ENCODE data around the gene CACNG1. TPM values are rescaled to one million over a fixed set of nuclear protein-coding genes. Genes with fewer than 3 reads are reported as not detected.

CACNG1 gene
- total and polyA plus RNA-seq, 2 donors (not counting 3 experiments of a cell fraction or from before 2014, with no cell fraction given) = not detected

GRCh38 chr17:67082107-67082506 is 37.8 kb downstream of the CACNG1 start:
- H3K79me2 ChIP-seq (ENCODE audit: control insufficient read depth, insufficient read depth, low read length) = no peaks in the 10 kb centered on the region
- H3K36me3 ChIP-seq (ENCODE audit: control insufficient read depth in 2 of 2, extremely low read depth in 1 of 2, insufficient read depth in 2 of 2, low read length in 2 of 2) = peaks cover 0 to 4% of the 10 kb centered on the region in 2 experiments
- no peaks in the 10 kb centered on the region for H3K9me3 ChIP-seq (replicated peaks; ENCODE audit: control insufficient read depth, insufficient read depth, low read length)
- H2AFZ ChIP-seq (ENCODE audit: low read depth, low read length) = no peak overlapping the region
- no peaks in the 10 kb centered on the region for H3K9me1 ChIP-seq (replicated peaks; ENCODE audit: control insufficient read depth, extremely low read depth, insufficient read depth, low read length)
- ChIA-PET POLR2A (no interaction called here), CTCF (interaction anchor here (1.1 to 1.7 kb wide), 3 partner anchors 13 to 24 kb away, joined by 3 to 5 read pairs (median 5); no protein-coding TSS in a partner anchor)
- H3K4me1 ChIP-seq (ENCODE audit: control insufficient read depth, extremely low read depth, insufficient read depth, low read length) = no peaks in the 10 kb centered on the region
- no peak overlapping the region for H3K27ac ChIP-seq (ENCODE audit: insufficient read depth, low read depth, low read length)
- no peak overlapping the region for H3K4me2 ChIP-seq (ENCODE audit: insufficient read depth, low read length)
- FAIRE-seq = no peak
- no peaks in the 10 kb centered on the region for H3K27me3 ChIP-seq (ENCODE audit: control insufficient read depth in 2 of 2, insufficient read depth in 2 of 2, low read length in 2 of 2)
- H4K20me1 ChIP-seq (replicated peaks; ENCODE audit: control insufficient read depth, extremely low read depth, insufficient read depth, low read length) = peaks cover 2% of the 10 kb centered on the region
- intact Hi-C loops (cut with micrococcal nuclease) (no loop called here), dilution Hi-C loops (cut with MboI; ENCODE audit: extremely low pct_ligation_motif_present, low sequenced_read_pairs) (no loop called here)
- no peak for DNase-seq (ENCODE audit: low read depth, low spot score)
- no peak for TF ChIP-seq JUN (IDR thresholded peaks at IDR 0.05; ENCODE audit: borderline replicate concordance, insufficient read depth, insufficient read length, low read depth)
- no peak for TF ChIP-seq CTCF (IDR thresholded peaks at IDR 0.05; ENCODE audit: extremely low read depth in 1 of 2, insufficient read depth in 1 of 2, low read depth in 1 of 2, low read length in 2 of 2)
- no peak for TF ChIP-seq EZH2 (IDR thresholded peaks at IDR 0.05; ENCODE audit: borderline replicate concordance, low read depth, low read length, severe bottlenecking)
- TF ChIP-seq POLR2AphosphoS5 (IDR thresholded peaks at IDR 0.05; ENCODE audit: insufficient read depth, low read depth, low read length) = no peak
- TF ChIP-seq MAX (IDR thresholded peaks at IDR 0.05; ENCODE audit: insufficient read depth, insufficient read length) = no peak
- no peak for TF ChIP-seq MYC (IDR thresholded peaks at IDR 0.05; ENCODE audit: low read depth, low read length)
- TF ChIP-seq FOS (IDR thresholded peaks at IDR 0.05; ENCODE audit: borderline replicate concordance, insufficient read depth, low read length) = no peak
- no peak for TF ChIP-seq POLR2A (IDR thresholded peaks at IDR 0.05; ENCODE audit: low read depth, low read length)
- no peak for TF ChIP-seq GATA2 (IDR thresholded peaks at IDR 0.05; ENCODE audit: insufficient read depth, insufficient read length, low read depth, low read length)
- BruUV-seq (replicated peaks) = no TSS peak
- no peak overlapping the region for H3K4me3 ChIP-seq (replicated peaks in 1 of 3; ENCODE audit: insufficient read depth in 1 of 3, low read depth in 1 of 3, low read length in 3 of 3)
- no peak overlapping the region for H3K9ac ChIP-seq (replicated peaks; ENCODE audit: extremely low read depth, insufficient read depth, low read length)

Measured in endothelial cell of umbilical vein (primary cell).